Measurements from ENCODE around the gene BRAT1.
"Not testable (repeated sequence)": the region's sequence is repeated elsewhere in the genome, so short reads cannot be mapped to it uniquely, and the experiment has no call there.

The BRAT1 gene

DNA sequence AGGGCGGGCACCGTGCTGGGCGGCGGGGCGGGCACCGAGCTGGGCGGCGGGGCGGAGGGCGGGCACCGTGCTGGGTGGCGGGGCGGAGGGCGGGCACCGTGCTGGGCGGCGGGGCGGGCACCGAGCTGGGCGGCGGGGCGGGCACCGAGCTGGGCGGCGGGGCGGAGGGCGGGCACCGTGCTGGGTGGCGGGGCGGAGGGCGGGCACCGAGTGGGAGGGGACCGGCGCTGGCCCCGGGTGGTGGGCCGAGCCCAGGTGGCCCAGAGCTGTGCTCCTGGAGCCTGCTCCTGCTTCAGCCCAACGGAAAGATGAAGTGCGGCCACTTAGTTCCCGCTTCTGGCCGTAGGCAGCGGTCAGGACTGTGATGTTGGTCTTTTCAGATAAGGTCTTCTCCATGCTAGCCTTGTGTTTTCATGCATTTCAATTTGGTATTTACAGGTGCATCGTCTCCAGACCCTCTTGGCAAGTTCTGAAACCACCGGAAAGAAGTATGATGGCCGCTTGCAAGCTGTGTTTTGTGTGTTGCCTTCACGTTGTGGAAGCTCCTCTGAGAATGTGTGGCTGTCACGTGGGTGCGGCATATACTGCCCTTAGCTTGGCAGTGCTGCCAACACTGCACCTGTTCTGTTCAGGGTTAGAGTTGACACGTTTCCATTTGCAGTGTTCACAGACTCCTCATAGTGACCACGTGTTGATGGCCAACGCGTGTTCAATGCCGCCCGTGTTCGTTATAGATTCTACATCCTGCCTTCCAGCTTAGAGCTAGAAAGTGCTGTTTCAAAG lies 28.7 kb upstream of the BRAT1 start:
- no peak for DNase-seq

DNA sequence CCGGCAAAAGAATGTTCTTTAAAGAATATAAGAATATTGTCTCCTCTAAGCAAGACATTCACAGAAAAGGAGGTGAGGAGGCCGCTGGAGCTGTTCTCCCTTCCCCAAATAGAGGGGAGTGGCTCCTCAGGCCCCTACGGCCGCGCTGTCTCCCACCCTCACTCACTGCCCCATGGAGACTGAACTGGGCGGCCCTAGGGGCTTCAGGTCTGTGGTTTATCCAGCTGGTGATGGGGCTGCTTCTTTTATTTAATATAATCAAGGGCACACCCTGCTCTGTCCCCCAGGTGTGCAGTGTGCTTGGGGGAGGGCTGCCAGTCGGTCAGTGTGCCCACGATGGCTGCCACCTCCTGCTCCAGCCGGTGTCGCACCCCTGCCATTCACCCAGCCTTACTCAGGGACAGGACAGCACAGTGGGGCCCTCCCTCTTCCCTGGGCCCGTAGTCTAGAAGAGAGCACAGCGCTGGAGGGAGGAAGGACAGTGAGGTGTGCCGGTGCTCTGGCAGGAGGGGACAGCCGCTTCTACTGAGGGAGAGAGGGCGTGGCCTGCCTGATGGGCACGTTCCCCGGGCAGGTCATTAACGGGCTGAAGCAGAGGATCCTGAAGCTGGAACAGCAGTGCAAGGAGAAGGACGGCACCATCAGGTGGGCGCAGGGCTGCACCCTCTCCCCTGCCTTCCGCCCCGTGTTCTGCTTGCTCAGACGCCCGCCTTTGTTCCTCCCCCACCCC lies 26.8 kb upstream of the BRAT1 start:
- no peak for DNase-seq

DNA sequence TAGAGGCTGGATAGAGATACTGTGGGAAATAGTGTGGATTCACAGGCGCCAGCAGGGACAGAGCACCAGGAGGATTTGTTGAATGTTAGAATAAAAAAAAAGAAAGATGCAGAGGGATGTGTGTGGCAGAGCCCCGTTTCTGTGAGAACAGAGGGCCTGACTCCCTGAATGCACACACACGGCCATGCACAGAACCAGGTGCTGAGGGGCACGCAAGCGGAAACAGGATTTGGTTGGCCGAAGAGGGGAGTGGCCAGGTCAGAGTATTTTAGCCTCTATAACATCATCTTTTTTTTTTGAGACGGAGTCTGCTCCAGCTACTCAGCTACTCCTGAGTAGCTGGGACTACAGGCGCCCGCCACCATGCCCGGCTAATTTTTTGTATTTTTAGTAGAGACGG lies 25.3 kb upstream of the BRAT1 start:
- DNase-seq = no peak

DNA sequence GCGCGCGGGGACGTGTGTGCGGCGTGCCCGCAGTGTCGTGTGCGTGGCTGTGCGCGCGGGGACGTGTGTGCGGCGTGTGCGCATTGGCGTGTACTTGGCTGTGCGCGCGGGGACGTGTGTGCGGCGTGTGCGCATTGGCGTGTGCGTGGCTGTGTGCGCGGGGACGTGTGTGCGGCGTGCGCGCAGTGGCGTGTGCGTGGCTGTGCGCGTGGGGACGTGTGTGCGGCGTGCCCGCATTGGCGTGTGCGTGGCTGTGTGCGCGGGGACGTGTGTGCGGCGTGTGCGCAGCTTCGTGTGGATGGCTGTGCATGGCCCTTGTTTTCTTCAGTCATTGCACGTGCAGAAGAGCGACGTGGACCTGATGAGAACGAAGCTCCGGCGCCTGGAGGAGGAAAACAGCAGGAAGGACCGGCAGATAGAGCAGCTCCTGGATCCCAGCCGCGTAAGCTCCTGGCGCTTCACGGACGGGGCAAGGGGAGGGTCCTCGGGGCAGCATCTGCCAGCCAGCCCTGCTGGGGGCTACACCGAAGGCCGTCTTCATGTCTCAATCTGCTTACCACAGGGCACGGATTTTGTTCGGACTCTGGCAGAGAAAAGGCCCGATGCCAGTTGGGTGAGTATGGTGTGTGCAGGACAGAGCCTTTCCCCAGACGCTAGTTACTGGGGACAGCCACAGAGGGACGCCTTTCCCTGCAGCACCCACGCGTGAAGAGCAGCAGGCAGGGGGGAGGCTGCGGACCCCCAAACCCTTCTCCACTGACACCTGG lies 22.8 kb upstream of the BRAT1 start:
- DNase-seq = no peak

DNA sequence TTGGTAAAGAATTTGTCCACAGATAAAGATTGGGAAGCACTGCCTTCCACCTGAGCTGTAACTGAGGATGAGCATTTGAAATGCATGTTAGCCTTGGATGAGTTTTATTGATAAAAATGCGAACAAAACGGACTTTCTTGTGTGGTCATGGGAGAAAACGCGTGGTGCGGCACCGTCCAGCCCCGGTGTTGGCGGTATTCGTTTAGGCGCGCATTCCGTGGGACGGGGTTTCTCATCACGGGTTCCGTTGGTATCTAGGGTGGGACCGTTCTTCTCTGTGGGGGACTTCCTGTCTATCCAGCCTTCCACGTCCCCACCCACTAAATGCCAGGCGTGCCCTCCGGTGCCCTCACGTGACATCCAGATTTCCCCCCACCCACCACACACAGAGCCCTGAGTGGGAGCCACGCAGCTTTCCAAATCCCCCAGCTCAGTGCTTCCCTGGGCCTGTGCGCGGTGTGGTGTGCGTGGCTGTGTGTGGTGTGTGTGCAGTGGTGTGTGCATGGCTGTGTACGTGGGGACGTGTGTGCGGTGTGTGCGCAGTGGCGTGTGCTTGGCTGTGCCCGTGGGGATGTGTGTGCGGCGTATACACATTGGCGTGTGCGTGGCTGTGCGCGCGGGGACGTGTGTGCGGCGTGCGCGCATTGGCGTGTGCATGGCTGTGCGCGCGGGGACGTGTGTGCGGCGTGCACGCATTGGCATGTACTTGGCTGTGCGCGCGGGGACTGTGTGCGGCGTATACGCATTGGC lies 21.6 kb upstream of the BRAT1 start:
- DNase-seq = no peak

DNA sequence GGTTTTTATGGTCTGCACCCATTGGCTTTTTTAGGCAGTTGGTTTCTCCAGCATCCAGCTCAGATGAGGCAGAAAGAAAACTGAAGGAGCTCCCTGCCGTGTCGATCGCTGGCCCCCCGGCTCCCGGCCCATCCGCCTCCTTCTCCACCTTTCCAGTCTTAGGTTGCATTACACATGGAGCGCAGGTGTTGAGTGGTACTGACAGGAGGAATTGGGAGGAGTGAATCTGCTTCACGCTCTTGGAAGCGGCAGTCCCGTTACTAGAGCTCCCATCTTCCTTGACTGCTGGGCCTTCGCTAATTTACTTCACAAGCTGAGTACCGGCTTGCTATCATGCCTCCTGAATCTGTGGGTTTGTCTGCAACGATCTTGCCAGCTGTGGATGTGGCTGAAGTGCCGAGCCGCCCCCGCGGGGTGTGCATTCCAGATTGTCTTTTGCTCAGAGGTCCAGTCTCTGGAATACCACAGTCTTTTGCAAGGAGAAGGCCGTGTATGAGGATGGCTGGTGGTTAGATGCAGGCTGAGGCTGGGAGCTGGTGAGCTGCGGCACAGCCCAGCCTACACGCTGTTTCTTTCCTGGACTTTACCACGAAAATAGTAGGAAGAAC lies 20.5 kb upstream of the BRAT1 start:
- no peak for DNase-seq

DNA sequence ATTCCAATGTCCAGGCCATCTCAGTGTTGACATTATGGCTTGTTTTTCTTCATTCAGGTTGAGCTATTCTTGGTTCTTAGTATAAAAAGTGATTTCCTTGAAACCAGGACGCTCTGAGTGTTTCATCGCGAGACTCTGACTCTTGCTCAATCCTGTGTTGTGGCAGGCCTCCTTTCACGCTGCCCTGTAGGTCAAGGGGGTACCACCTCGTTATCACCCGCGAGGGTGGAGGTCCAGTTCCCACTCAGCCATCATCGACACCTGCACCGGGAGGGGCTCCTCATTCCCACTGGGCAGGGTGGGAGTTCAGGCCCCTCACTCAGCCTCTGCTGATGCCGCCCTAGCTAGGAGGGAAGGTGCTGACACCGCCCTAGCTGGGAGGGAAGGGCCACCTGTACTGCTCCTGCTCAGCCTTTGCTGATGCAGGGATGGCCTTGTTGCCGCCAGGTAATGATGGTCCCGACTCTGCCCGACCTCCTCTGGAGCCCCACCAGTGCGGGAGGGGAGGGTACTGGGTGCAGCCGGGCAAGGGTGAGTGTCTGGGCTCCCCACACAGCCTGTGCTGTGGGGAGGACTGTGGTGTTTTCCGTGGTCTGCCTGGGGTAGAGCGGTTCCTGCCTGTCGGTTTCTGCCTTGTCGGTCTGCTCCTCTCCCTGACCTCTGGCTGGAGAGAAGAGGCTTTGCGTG lies 19.9 kb upstream of the BRAT1 start:
- DNase-seq = no peak

DNA sequence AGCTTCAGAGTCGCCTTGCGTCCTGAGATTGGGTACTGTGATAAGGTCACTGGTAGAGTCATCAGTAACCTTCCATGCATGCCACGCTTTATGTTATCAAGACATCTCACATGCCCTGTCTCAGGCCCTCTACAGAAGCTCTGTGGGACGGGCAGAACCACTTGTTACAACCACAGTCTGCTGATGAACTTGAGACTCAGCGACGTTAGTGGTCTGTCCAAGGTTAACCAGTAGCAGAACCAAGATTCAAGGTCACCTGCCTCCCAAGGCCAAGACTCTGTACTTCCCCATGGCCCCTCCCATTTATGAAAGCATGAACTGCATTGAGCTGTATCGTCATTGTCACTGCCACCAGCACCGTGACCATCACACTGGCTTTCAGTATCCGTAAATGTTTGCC lies 18.4 kb upstream of the BRAT1 start:
- DNase-seq = no peak

DNA sequence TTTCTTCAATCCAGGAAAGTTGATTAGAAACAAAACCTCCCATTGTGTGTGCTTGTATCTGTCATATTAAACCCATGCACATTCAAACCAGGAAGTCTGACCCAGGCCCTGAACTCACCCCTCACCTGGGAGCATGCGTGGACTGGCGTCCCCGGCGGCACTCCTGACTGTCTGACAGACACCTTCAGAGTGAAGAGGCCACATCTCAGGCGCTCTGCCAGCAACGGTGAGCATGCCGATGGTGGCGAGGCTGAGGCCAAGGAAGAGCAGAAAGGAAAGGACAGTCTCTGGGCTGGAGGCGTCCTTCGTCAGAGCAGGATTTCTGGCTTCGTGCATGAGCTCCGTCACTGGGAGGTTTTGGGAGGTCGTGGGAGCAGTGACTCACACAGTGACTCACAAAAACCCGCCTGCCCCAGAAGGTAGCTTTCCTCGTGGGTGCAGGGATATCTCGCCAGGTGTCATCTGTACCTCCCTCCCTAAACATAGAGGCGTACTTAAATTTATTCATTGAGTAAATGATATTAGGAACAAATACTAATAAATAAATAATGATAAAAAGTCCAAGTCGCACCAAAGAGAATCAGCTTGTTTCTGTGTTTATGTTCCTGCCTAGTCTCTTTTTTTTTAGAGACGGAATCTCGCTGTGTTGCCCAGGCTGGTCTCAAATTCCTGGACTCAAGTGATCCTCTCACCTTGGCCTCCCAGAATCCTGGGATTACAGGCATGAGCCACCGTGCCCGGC lies 16.9 kb upstream of the BRAT1 start:
- no peak for DNase-seq

DNA sequence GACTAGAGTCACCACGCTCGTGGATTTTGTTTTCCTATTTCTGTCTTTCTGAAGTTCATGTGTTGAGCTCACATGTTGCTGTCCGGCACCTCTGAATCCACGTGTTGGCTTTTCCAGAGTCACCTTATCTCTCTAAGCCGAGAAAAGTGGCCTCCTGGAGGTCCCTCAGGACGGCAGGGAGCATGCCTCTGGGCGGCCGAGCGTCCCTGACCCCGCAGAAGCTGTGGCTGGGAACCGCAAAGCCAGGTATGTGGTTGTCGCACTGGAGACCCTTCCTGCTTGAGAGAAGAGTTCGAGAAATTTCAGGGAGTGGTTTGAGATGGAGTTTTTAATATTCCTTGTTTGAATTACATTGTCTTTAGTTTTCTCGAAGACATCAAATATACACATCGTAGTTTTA lies 16.1 kb upstream of the BRAT1 start:
- DNase-seq = no peak

DNA sequence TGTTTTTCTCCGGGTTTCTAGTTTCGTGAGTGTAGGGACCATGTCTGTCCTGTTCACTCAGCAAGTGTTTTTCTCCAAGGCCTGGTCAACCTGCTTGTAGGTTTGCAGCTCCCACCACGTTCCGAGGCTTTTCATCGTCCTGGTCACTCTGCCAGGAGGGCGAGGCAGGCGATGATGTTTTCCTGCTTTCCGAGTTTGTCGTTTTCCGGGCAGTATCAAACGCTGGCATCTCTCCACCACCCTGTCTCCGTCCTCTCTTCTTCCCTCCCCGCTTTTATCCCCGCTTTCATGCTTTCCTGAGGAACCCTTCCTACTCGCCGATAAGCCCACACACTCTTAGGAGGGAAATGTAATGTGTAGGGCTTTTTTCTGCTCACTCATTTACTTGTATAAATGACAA lies 14.7 kb upstream of the BRAT1 start:
- no peak for DNase-seq

DNA sequence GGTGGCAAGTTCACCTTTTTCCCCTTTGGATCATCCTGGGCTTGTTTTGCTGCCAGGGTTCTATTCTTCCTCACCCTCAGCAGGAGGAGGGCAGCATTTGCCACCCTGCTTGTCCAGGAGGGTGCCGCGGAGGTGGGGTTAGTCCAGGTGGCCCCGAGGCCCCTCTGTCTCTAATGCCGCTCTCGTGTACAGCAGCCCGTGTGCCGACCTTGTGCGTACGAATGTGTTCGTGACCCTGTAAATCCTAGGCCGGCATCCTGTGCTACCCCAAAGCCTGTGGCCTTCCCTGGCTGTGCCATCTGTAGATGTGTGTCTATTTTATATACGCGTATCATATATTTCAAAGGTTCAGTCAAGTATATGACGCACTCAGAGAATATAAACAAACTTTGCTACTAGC lies 14.1 kb upstream of the BRAT1 start:
- DNase-seq = no peak

DNA sequence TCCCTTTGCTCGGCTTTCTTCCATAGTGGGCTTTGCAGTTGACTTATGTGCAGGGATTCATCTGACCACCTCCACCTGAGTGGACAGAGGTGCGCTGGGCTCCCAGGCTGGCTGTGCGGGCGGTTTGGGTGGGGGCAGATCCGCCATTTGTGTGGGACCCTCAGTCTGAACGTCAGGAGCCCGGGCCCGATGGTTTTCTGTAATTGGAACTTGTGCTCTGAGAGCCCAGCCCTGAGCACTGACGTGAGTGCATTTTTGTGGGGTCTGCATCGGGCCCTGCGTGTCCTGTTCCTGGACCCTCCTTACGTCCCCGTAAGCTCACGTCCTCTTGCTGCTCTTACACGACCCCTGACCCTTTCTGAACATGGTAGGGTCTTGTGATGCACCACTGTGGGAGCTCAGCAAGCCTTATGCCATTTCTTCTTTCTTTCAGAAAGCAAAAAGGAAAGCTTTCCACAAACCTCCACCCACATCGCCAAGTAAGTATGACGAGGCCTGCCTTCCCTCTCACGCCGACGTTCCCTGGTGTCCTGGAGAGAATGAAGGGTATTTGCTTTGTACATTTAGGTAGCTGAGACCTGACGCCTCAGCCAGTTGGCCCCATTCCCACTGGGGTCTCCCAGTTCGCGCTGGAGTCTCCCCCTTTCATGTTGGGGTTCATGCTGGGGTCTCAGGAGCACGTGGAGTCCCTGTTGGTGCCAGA lies 13.3 kb upstream of the BRAT1 start:
- no peak for DNase-seq

DNA sequence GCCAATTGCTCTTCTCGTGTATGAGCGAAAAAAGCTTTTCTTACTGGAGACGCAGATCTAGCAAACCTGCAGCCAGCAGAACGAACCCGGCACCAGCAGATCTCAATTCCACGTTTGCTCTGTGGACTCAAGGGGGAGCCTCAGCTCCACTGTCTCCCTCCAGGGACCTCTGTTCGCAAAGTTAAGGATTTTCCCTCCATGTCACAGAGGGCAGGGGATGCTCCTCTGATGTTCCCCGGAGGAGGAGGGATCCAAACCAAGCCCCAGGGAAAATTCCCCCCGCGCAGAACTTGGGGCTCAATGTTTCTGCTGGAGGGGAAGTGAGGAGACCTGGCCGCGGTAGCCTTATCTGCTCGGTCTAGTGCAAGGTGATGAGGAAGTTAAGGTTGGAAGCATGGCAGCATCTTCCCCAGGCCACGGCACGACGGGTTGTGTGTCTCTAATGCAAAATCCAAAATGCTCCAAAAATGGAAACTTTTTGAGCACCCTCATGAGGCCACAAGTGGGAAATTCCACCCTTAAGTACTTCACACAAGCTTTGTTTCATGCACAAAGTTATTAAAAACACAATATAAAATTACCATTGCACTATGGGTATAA lies 12.5 kb upstream of the BRAT1 start:
- no peak for DNase-seq

DNA sequence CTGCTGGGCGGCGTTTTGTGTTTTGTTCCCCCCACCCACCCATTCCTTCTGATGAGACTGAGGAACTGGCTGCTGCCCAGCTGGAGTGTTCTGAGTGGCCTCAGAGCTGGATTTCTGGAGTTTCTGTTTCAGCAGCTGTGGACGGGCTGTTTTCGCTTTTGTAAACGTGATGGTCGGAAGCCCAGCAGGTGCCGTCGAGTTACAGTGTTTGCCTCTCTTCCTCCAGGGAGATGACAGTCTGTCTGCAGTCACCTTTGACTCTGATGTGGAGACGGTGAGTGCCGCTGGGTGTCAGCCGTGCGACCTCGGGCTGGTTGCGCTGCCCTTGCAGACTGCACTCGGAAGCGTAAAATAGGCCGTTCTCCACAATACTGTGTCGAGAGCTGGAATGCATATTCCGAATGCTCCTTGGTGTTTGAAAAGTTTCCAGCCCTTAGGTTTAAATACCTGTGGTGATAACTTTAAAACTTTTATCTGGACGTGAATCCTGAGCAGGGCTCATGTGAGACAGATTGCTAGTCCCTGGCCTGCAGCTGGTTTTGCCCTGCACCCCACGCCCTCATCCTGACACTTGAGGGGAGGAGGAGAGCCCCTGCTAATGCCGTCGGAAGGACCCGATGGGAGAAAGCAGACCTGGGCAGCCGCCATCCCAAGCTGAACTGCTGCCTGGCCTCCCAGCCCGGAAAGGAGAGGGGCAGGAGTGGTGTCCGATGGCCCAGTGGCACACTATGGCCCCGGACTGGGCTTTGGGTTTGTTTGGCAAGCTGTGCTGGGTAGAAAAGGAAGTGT lies 11.8 kb upstream of the BRAT1 start:
- no peak for DNase-seq

DNA sequence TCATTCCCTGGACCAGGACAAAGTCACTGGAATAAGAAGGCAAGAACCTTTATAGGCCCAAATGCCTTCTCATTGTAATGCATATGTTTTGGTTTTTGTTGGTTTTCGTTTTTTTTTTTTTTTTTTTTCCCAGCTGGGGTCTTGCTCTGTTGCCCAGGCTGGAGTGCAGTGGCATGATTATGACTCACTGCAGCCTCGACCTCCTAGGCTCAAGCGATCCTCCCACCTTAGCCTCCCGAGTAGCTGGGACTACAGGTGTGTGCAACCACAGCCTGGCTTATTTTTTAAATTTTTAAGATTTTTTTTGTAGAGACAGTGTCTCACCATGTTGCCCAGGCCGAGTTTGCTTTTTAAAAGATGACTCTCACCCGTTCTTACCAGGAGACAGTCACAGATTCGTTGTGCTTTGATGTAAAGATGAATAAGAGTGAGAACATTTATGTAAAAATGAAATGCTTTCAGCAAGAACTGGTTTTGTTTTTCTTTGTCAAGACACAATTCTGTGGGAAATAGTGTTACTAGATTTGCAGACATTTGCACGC lies 11.1 kb upstream of the BRAT1 start:
- no peak for DNase-seq

DNA sequence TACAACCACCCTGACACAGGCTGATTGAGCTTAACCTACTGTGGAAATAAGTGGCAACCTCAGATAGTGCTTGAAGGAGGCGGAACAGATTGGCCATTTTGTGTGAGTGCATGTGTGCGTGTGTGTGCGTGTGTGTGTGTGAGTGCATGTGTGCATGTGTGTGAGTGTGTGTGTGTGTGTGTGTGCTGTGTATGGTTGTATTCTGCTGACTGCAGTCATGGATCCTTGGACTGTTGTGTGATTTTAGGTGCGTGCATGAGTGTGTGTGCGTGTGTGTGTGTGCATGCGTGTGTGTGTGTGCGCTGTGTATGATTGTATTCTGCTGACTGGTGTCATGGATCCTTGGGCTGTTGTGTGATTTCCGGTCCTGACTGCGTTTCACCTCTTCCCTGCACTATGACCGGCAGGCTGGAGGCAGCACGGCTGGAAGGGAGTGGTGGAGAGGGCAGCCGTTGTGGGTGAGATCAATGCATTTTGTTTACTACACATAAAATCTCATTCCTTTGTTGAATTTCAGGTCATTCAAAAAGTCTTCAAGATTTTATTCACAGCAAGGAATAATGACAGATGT lies 9.7 kb upstream of the BRAT1 start:
- DNase-seq = no peak

DNA sequence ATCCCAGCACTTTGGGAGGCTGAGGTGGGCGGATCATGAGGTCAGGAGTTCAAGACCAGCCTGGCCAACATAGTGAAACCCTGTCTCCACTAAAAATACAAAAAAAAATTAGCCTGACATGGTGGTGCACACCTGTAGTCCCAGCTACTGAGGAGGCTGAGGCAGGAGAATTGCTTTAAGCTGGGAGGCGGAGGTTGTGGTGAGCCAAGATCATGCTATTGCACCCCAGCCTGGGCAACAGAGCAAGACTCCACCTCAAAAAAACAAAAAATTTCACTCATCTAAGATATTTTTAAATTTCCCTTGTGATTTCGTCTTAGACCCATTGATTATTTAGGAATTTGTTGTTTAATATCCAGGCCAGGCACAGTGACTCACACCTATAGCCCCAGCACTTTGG lies 8.6 kb upstream of the BRAT1 start:
- not testable (repeated sequence) for DNase-seq

Data from stimulated activated CD4-positive, alpha-beta T cell treated with anti-CD3 and anti-CD28 coated beads, Interleukin-2, amount 100 ng/mL, for 48 hours (primary cell).